NT2/D1 (cell line): ENCODE results near the gene FEZ2.

Source experiments
- DNase-seq: peaks from one replicate; pipeline ENCODE4 v3.0.0-alpha.2; 2011; ENCODE audit warnings: low read depth, low spot score
- H3K27me3 ChIP-seq: 2 replicates; pipeline ENCODE4 v1.6.0; 2011; ENCODE audit warnings: mild to moderate bottlenecking; ENCODE audit not compliant: insufficient read length, insufficient read depth
- H3K36me3 ChIP-seq: 2 replicates; pipeline ENCODE4 v1.6.1; 2011; ENCODE audit warnings: mild to moderate bottlenecking, low read length, mixed read lengths; ENCODE audit not compliant: insufficient read depth, insufficient read length
- H3K4me1 ChIP-seq: 2 replicates; pipeline ENCODE4 v1.5.1; 2011; ENCODE audit not compliant: insufficient read depth, insufficient read length
- H3K4me3 ChIP-seq: 2 replicates; pipeline ENCODE4 v1.5.1; 2011; ENCODE audit warnings: low read depth; ENCODE audit not compliant: insufficient read length
- H3K9ac ChIP-seq: 2 replicates; pipeline ENCODE4 v1.6.0; 2011; ENCODE audit warnings: low read depth; ENCODE audit not compliant: insufficient read length
- H3K9me3 ChIP-seq: 2 replicates; pipeline ENCODE4 v1.5.1; 2011; ENCODE audit warnings: mild to moderate bottlenecking, low read length; ENCODE audit not compliant: insufficient read depth
- SUZ12 ChIP-seq: IDR thresholded peaks from 2 replicates; pipeline ENCODE4 v1.6.1; 2011; ENCODE audit not compliant: insufficient read length, insufficient read depth; ENCODE audit errors: extremely low read depth
- YY1 ChIP-seq: IDR thresholded peaks from 2 replicates; pipeline ENCODE4 v1.6.1; 2011; ENCODE audit not compliant: insufficient read length, insufficient read depth
- ZNF274 ChIP-seq: IDR thresholded peaks from 2 replicates; pipeline ENCODE4 v1.6.1; 2011; ENCODE audit warnings: mild to moderate bottlenecking, low read depth, low read length

Gene FEZ2

DNA sequence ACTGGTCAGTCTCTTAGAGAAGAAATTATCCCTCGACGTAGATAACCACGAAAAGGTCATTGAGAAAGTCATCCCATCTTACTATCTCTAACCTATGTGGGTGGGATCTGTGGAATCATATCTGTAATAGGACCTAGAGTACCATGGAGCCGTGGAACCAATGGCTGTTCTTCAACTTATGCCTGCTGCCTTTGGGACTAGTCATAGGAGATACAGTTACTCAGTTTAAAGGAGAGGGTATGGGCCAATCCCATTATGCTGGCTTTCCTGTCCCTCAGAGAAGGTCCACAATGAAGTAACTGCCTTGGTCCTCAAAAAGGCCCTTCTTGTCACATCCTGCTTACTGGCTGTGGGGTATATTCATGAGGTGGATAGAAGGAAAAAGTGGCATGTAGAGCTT is 77.5 kb downstream of the FEZ2 start:
- Histone ChIP-seq H3K9ac (no peak overlapping the region), H3K4me1 (no peaks in the 10 kb centered on the region), H3K9me3 (no peaks in the 10 kb centered on the region), H3K36me3 (peaks cover 66% of the 10 kb centered on the region), H3K4me3 (no peak overlapping the region), H3K27me3 (no peaks in the 10 kb centered on the region)
- DNase-seq = no peak
- no peak for TF ChIP-seq ZNF274
- no peak for TF ChIP-seq SUZ12
- TF ChIP-seq YY1 = no peak

DNA sequence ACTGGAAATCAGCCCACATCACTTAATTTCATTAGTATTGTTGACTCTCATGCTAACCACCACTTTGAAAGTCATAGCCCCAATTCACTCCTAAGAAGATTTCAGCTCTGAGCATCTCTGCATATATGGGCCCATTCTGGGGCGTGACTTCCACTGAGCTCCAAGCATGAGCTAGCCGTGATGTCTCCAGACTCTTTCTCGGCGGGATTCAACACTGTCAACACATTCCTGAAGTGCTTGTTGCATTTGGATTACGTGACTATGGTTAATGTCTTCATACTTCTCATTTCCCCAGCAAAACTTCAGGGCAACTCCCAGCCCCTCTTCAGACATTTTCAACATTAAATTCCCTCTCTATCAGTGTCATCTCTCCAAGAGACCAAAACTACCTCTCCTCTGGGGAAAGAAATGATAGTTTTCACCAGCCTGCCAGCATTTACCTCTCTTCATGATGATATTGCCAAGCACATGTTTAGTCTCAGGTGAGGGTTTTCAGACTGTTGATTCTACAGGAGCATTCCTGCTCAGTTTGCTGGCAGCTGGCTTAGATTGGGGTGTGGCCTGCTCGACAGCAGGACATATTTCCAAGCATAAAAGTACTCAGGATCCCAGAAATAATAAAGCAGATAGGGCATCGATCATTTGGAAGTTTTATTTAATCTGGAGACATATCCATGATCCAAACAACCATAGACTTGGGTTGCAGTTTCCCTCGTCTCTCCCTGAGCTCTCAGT is 81.7 kb downstream of the FEZ2 start:
- Histone ChIP-seq H3K27me3 (no peaks in the 10 kb centered on the region), H3K9ac (no peak overlapping the region), H3K36me3 (peaks cover 70% of the 10 kb centered on the region), H3K4me3 (no peak overlapping the region), H3K4me1 (no peaks in the 10 kb centered on the region), H3K9me3 (no peaks in the 10 kb centered on the region)
- TF ChIP-seq YY1 (no peak), ZNF274 (no peak), SUZ12 (no peak)
- no peak for DNase-seq

DNA sequence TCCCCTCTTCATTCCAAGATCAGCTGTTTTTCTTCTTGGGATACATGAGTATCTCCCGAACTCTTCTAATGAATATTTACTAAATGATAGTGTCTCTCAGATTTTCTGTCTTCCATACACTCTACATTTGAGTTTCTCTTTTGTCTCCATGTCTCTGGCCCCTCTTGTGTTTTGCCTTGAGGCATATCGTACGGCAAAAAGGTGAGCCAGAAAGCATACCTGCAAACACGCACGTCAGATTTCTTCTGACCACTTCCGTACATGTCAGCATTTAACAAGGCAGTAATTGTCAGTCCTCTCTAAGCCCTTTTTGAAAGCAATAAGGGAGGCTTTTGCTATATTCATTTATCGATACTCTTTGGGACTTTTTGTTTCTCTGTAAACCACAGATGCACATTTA is 82.4 kb downstream of the FEZ2 start:
- Histone ChIP-seq H3K9me3 (no peaks in the 10 kb centered on the region), H3K4me3 (no peak overlapping the region), H3K27me3 (no peaks in the 10 kb centered on the region), H3K4me1 (no peaks in the 10 kb centered on the region), H3K36me3 (peaks cover 64% of the 10 kb centered on the region), H3K9ac (no peak overlapping the region)
- TF ChIP-seq ZNF274 = no peak
- TF ChIP-seq YY1 = no peak
- TF ChIP-seq SUZ12 = no peak
- DNase-seq = no peak

DNA sequence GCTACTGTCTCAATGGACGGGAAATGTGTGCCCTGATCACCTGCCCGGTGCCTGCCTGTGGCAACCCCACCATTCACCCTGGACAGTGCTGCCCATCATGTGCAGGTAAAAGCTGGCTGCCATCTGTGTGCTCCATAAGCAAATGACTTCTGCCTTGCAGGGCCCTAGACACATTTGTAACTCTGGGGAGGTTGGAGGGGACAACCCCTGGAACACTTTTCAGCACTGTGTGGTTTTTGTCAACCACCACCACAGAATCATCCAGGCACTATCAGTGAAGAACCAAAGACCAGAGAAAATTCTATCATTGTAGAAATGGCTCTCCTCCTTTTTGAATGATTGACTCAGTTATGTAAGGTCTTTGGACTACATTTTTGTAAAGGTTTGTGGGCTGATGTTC is 84.3 kb downstream of the FEZ2 start:
- H3K4me3 ChIP-seq = no peak overlapping the region
- TF ChIP-seq SUZ12 = no peak
- TF ChIP-seq ZNF274 = no peak
- TF ChIP-seq YY1 = no peak

DNA sequence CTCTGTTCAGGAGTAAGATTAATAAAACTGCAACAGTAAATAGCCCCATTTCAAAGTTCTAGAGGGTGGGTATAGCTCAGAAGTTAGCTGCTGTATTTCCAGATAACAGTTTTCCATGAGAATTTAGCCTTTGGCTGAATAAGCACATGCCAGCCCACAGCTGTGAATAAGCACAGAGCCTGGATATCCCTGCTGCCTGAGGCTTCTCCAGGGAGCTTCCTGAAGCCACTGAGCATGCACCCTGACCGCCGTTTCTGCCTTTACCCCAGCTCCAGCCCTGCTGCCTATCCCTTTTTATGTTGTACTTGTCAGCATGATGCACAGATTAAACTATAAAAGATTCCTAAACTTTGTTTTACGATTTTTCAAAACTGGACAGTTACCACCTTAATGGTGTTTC is 85.3 kb downstream of the FEZ2 start:
- Histone ChIP-seq H3K4me3 (no peak overlapping the region), H3K4me1 (no peaks in the 10 kb centered on the region), H3K9ac (no peak overlapping the region), H3K36me3 (peaks cover 67% of the 10 kb centered on the region), H3K27me3 (no peaks in the 10 kb centered on the region), H3K9me3 (no peaks in the 10 kb centered on the region)
- TF ChIP-seq YY1 (no peak), ZNF274 (no peak), SUZ12 (no peak)
- DNase-seq = no peak

More for the DNA sequence above, 84.3 kb downstream of the FEZ2 start:
- H3K9me3 ChIP-seq = no peaks in the 10 kb centered on the region
- H3K36me3 ChIP-seq = peaks cover 67% of the 10 kb centered on the region
- no peak for DNase-seq
- no peak overlapping the region for H3K9ac ChIP-seq
- no peaks in the 10 kb centered on the region for H3K27me3 ChIP-seq
- H3K4me1 ChIP-seq = no peaks in the 10 kb centered on the region

DNA sequence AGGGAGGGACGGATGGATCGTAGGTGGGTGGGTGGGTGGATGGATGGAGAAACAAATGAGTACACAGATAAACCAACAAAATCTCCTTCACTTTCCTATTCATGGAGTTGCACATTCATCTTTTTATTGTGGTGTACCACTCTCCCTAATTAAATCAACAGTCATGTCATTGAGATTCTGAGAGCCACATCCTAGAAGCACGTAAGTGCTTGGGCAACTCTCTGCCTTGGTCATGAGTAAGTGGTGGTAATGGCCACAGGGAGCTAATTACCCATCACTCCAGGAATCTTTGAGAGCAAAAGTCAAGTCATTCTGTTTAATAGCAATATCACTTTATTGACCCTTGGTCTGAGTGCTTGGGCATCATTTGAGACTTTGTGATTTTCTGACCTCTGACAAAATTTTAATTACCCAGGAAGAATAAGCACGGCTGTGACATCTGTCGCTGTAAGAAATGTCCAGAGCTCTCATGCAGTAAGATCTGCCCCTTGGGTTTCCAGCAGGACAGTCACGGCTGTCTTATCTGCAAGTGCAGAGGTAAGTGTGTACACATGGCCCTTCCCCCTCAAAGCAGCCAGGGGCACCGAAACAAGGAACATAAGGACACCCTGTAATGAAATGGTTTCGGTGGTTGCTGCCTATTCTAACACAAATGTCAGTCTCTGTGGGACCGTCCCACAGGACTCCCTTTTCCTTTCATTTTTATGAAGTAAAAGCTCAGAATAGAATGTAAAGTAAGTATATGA is 85.9 kb downstream of the FEZ2 start:
- Histone ChIP-seq H3K9me3 (no peaks in the 10 kb centered on the region), H3K4me3 (no peak overlapping the region), H3K27me3 (no peaks in the 10 kb centered on the region), H3K9ac (no peak overlapping the region), H3K4me1 (no peaks in the 10 kb centered on the region), H3K36me3 (peaks cover 60% of the 10 kb centered on the region)
- TF ChIP-seq SUZ12 = no peak
- no peak for TF ChIP-seq ZNF274
- TF ChIP-seq YY1 = no peak
- no peak for DNase-seq

DNA sequence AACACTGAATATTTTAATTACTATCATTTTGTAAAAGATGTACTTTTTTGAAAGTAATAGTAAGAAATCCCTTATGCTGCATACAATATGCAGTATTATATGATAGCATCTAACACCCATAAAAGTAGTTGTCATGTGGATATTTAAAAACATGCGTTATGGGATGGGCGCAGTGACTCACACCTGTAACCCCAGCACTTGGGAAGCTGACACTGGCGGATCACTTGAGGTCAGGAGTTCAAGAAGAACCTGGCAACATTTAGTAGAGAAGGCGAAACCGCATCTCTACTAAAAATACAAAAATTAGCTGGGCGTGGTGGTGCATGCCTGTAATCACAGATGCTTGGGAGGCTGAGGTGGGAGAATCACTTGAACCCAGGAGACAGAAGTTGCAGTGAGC is 88.9 kb downstream of the FEZ2 start:
- no peaks in the 10 kb centered on the region for H3K4me1 ChIP-seq
- no peak overlapping the region for H3K9ac ChIP-seq
- H3K36me3 ChIP-seq = peaks cover 48% of the 10 kb centered on the region
- H3K4me3 ChIP-seq = no peak overlapping the region
- no peaks in the 10 kb centered on the region for H3K27me3 ChIP-seq
- no peaks in the 10 kb centered on the region for H3K9me3 ChIP-seq
- TF ChIP-seq ZNF274 (no peak), SUZ12 (no peak), YY1 (no peak)
- DNase-seq = no peak
